ENCODE results near the gene CD207.
A peak's percentile ranks its signal among the peaks of the same experiment; 100 is the strongest.

The CD207 gene

DNA sequence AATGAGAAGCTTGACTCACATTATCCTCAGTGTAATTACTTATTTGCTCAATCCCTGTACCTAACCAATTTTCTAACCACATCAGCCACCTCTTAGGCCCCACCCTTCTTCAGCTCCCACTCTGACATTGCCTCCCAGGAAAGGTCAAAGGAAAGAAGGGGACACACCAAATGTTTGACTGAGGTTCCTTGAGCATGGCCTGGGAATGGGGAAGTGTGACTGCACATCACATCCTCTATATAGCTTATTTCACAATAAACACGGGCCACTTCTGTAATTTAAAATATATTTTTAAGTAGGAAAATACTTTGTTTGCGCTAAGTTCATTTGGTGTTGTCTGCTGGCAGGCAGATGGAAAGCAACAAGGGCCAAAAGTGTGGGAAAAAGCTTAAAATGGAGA, 42.2 kb downstream of the CD207 start:
- no peak for DNase-seq

- DNase-seq: no peak
Measured at GRCh38 chr2:70790136-70790828, 45.3 kb downstream of the CD207 start, which contains the start of gene FIGLA. TSS of gene FIGLA (minus strand) at chr2:70790643. CDS start at chr2:70790638, 5 bp downstream.

DNA sequence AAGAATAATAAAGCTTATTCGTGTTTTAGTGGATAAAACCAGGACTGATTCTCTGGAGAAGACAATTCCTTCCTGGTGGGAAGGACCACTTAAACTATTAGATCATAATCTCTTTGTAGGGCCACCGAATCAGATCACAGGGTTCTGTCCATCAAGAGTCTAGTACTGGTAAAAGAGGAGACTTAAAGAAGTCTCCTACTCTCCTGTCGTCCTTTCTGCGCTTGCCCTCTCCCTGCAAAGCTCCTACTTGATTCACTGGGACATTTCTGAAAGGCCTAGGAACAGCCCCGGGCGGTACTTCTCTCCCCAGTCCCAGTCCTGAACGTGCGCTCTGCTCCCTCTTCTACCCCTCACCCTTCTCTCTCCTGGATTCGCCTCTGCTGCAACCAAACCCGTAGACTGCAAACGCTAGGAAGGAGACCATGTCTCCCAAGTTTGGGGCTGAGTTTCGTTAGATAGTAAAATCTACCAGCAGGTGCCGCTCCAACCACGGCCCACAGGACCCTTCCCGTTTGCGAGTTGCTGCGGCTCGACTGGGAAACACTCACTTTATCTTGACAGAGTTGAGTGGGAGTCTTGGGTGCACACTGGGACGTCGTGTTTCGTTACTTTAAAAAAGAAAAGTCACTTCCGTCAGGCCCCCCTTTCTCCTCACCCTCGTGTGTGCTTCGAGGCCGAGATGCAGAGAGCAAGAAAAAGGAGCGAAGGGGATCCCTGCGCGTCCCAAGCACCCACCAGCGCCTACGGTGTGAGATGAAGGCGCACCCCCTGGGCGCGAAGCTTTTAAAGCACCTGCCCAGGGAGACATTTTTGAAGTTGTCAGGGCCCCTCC, 46.1 kb downstream of the CD207 start:
- peak in 1 of 2 experiments; percentile 45 for DNase-seq

GRCh38 chr2:70785137-70785911, 50.3 kb downstream of the CD207 start:
- peak in 1 of 2 experiments; percentile 46 for DNase-seq

DNA sequence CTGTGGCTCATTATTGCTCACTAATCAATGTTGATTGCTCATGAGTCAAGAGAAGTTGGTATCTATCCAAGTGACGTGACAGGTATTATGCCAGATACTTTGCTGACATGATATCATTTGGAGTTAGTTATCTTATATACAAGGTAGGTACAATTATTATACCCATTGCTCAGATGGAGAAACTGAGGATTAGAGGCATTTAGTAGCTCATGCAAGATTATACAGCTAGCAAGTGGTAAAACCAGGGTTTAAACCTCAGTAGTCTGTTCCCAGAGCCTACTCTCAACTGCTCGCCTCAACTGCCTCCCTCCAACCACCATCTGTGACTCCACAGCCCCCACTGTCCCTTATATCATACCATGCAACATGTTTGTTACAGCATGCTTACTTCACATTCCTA, 51.3 kb downstream of the CD207 start:
- DNase-seq: no peak
